Spleen (tissue), 11 donors: ENCODE results near the gene SHC1. TPM values are rescaled to one million over a fixed set of nuclear protein-coding genes. Genes with fewer than 3 reads are reported as not detected.

Source experiments
- DNase-seq: peaks from one replicate; pipeline ENCODE4 v3.0.0-alpha.2; 2020
- H3K27ac ChIP-seq, 8 donors: fragments of 200-600 bp; sonication (generic) in 7 of 8; 1 replicate in 4 of 8; 2 replicates in 4 of 8; pipeline versions ENCODE4 v1.5.0 to v1.8.0; 2016 to 2021; ENCODE audit warnings: inconsistent platforms in 4 of 8, mild to moderate bottlenecking in 4 of 8, moderate library complexity in 1 of 8
- H3K27me3 ChIP-seq, 7 donors: fragments of 200-600 bp; sonication (generic) in 6 of 7; replicated peaks in 1 of 7; 1 replicate in 4 of 7; 2 replicates in 3 of 7; pipeline versions ENCODE4 v1.5.0 to v1.8.0; 2016 to 2021; ENCODE audit warnings: inconsistent platforms in 3 of 7, mild to moderate bottlenecking in 1 of 7
- H3K36me3 ChIP-seq, 6 donors: fragments of 200-600 bp; sonication (generic) in 5 of 6; 1 replicate in 4 of 6; 2 replicates in 2 of 6; pipeline versions ENCODE4 v1.5.0 to v1.8.0; 2016 to 2021; ENCODE audit warnings: inconsistent platforms in 2 of 6
- H3K4me1 ChIP-seq, 6 donors: fragments of 200-600 bp; sonication (generic) in 5 of 6; 1 replicate in 3 of 6; 2 replicates in 3 of 6; pipeline versions ENCODE4 v1.5.0 to v1.8.0; 2016 to 2021; ENCODE audit warnings: inconsistent platforms in 3 of 6
- H3K4me3 ChIP-seq, 8 donors: fragments of 200-600 bp; sonication (generic) in 7 of 8; 1 replicate in 4 of 8; 2 replicates in 4 of 8; pipeline versions ENCODE4 v1.5.0 to v1.8.0; 2016 to 2021; ENCODE audit warnings: inconsistent platforms in 4 of 8, mild to moderate bottlenecking in 4 of 8, moderate library complexity in 2 of 8
- H3K9me3 ChIP-seq, 8 donors: fragments of 200-600 bp; sonication (generic) in 7 of 8; 1 replicate in 4 of 8; 2 replicates in 4 of 8; pipeline versions ENCODE4 v1.5.0 to v1.8.0; 2016 to 2021; ENCODE audit warnings: inconsistent platforms in 4 of 8
- CTCF ChIP-seq, 11 experiments: fragments of 200-600 bp in 7 of 11; fragments of 450-650 bp in 4 of 11; sonication (generic) in 4 of 11; IDR thresholded peaks in 8 of 11; conservative IDR thresholded peaks in 3 of 11; 1 replicate in 7 of 11; 2 replicates in 4 of 11; pipeline versions ENCODE4 v1.4.0 to v1.8.0; 2016 to 2021; ENCODE audit warnings: antibody characterized with exemption in 11 of 11, inconsistent platforms in 4 of 11, mild to moderate bottlenecking in 1 of 11
- POLR2A ChIP-seq, 3 donors: fragments of 450-650 bp; IDR thresholded peaks; one replicate each; pipeline ENCODE4 v1.5.1; 2017; ENCODE audit warnings: antibody characterized with exemption in 3 of 3, mild to moderate bottlenecking in 1 of 3
- POLR2AphosphoS5 ChIP-seq, 3 donors: sonication (generic); formaldehyde crosslinking; IDR thresholded peaks; one replicate each; pipeline ENCODE4 v1.5.1; 2017; ENCODE audit warnings: antibody characterized with exemption in 3 of 3
- WGBS, 5 donors: extraction: QIAGEN DNeasy Blood & Tissue Kit in 3 of 5; methylation state at CpG; one replicate each; pipeline versions ENCODE4 v1.1.5 to v1.1.7; 2013 to 2018; 5-methylcytosine and 5-hydroxymethylcytosine counted together
- intact Hi-C: fragments of 100-400 bp; cut with DNase I; formaldehyde crosslinking; loops from one replicate; pipeline ENCODE4 v1.15.0; 2023; ENCODE audit warnings: low total_unique reads
- polyA plus RNA-seq, 3 donors: library from polyadenylated mRNA; stranded (reverse); fragments of 200-250 nt; gene quantifications; one replicate each; pipeline ENCODE4 v1.2.1, GENCODE V29; 2013
- total RNA-seq, 7 donors: library from RNA; depleted of rRNA in 3 of 7; stranded (reverse); fragments of >200 nt in 3 of 7; fragmentation: NEBNext Ultra II Directional in 4 of 7; extraction: Animal tissue kit (Norgen Biotek cat#: 25700) in 4 of 7; gene quantifications; one replicate each; pipeline versions ENCODE4 v1.1.0 to v1.2.1, GENCODE V29; 2016 to 2021
- donor health status: healthy with polysubstance abuse.
- donor health status: DM: no; HTN: no; CAD: no; lungs with moderate emphysema.
- donor health status: DM: no; HTN: no; CAD: no.
- donor health status: Bipolar disorder and iron deficiency.
- donor health status: healthy.
- donor health status: DM: no; HTN: no; CAD: no.
- donor health status: DM: yes; HTN: yes; CAD: no.

SHC1 gene
- total and polyA plus RNA-seq, 10 donors, result 36.8 to 133 (median 92.3) TPM

GRCh38 chr1:155012026-155012546, 41.5 kb upstream of the SHC1 start:
- Histone ChIP-seq H3K4me1 (peaks cover 37 to 100% (median 100%) of the 10 kb centered on the region in 6 donors), H3K9me3 (no peaks in the 10 kb centered on the region), H3K27me3 (no peaks in the 10 kb centered on the region), H3K4me3 (peak overlapping the region in 1 of 8 donors; percentile 76), H3K27ac (peak overlapping the region in 7 of 8 donors; percentile 60 to 99 (median 95)), H3K36me3 (peaks cover 0 to 45% (median 19%) of the 10 kb centered on the region in 6 donors)
- TF ChIP-seq CTCF (IDR thresholded peaks at IDR 0.05 in 8 of 11, conservative IDR thresholded peaks at IDR 0.05 in 3 of 11) (no peak), POLR2AphosphoS5 (IDR thresholded peaks at IDR 0.05) (peak in 1 of 3 donors; percentile 29)
- peak; percentile 81 for DNase-seq
- 31 to 59% (median 46%) methylated on average over 5 to 9 of the region's 9 CpGs for WGBS, 5 donors
- intact Hi-C loops, result no loop called here

DNA sequence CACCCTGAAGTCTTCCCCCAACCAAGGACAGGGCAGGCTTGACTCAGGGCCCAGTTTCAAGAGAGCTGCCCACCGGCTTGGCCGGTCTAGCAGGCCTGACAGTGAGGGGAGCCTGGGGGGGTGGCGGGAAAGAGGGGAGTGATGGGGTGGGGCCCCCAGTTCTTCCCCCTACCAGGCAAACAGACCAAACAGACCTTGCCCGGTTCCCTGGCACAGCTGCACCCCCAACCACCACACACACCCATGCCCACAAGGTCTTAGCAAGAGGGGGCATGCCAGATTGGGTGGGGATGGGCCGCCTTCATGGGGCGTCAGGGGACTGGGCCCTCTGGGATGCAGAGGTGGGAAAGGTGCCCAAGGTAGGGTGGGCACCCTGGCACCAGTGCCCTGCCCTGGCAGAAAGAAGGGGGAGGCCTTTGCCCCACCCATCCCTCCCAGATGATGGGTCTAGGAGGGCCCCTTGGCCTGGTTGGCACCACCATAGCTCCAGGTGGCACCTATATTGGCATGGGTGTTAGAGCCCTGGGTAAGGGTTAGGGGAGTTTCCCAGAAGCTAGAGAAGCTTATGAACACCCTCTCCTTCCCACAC, 41.0 kb upstream of the SHC1 start:
- no peaks in the 10 kb centered on the region for H3K9me3 ChIP-seq
- intact Hi-C loops, result no loop called here
- peak overlapping the region in 1 of 8 donors; percentile 76 for H3K4me3 ChIP-seq
- H3K4me1 ChIP-seq, result peaks cover 35 to 100% (median 100%) of the 10 kb centered on the region in 6 donors
- H3K27me3 ChIP-seq, result no peaks in the 10 kb centered on the region
- peaks cover 0 to 40% (median 18%) of the 10 kb centered on the region in 6 donors for H3K36me3 ChIP-seq
- TF ChIP-seq POLR2AphosphoS5 (IDR thresholded peaks at IDR 0.05) (no peak), POLR2A (IDR thresholded peaks at IDR 0.05) (no peak), CTCF (IDR thresholded peaks at IDR 0.05 in 8 of 11, conservative IDR thresholded peaks at IDR 0.05 in 3 of 11) (no peak)
- DNase-seq, result peak; percentile 65
- 86 to 96% (median 86%) methylated on average over 6 of the region's 6 CpGs for WGBS, 5 donors
- H3K27ac ChIP-seq, result peak overlapping the region; percentile 35 to 99 (median 95)

DNA sequence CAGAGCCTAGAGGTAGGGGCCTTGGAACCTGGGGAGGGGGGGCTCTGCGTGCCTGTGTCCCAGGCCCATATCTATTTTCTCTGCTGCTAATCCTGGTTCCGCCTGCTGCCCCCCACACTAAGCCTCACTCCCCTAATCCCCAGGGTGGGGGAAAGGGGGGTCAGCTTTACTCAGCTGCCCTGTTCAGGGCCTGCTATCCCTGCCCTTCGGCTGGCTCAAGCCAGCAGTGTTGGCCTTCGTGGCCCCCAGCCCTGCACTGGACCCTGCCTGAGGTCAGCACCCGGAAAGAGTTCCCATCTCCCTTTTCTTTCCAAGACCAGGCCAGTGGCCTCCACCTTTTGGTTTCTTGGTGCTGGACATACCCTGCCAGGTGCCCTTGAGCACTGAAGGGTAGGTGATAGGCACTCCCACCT, 40.5 kb upstream of the SHC1 start:
- DNase-seq, result peak; percentile 76
- H3K4me1 ChIP-seq, result peaks cover 35 to 100% (median 100%) of the 10 kb centered on the region in 6 donors
- 73 to 88% (median 83%) methylated on average over 5 of the region's 5 CpGs for WGBS, 5 donors
- peaks cover 0 to 35% (median 16%) of the 10 kb centered on the region in 6 donors for H3K36me3 ChIP-seq
- H3K27me3 ChIP-seq, result no peaks in the 10 kb centered on the region
- intact Hi-C loops, result no loop called here
- TF ChIP-seq POLR2A (IDR thresholded peaks at IDR 0.05), result no peak
- no peak for TF ChIP-seq POLR2AphosphoS5 (IDR thresholded peaks at IDR 0.05)
- peak overlapping the region; percentile 35 to 99 (median 95) for H3K27ac ChIP-seq
- peak overlapping the region in 4 of 8 donors; percentile 35 to 76 (median 40) for H3K4me3 ChIP-seq
- no peaks in the 10 kb centered on the region for H3K9me3 ChIP-seq

- peak overlapping the region in 7 of 8 donors; percentile 60 to 99 (median 95) for H3K27ac ChIP-seq
- H3K9me3 ChIP-seq, result no peaks in the 10 kb centered on the region
- intact Hi-C loops, result no loop called here
- TF ChIP-seq POLR2AphosphoS5 (IDR thresholded peaks at IDR 0.05) (peak in 2 of 3 donors; percentile 37 to 67), CTCF (IDR thresholded peaks at IDR 0.05 in 8 of 11, conservative IDR thresholded peaks at IDR 0.05 in 3 of 11) (no peak)
- WGBS, 5 donors, result 29 to 45% (median 35%) methylated on average over 11 of the region's 11 CpGs
- H3K27me3 ChIP-seq, result no peaks in the 10 kb centered on the region
- H3K4me1 ChIP-seq, result peaks cover 40 to 100% (median 100%) of the 10 kb centered on the region in 6 donors
- DNase-seq, result peak; percentile 83
- peak overlapping the region in 7 of 8 donors; percentile 14 to 76 (median 35) for H3K4me3 ChIP-seq
- peaks cover 0 to 28% (median 12%) of the 10 kb centered on the region in 6 donors for H3K36me3 ChIP-seq
Observed at GRCh38 chr1:155010211-155010918, 39.8 kb upstream of the SHC1 start.
